GM12878 (cell line): ENCODE measurements around the gene CHN2. TPM values are rescaled to one million over a fixed set of nuclear protein-coding genes. Genes with fewer than 3 reads are reported as not detected.

Source experiments
- ATAC-seq: fragments of 200-7000 bp; cut with Tn5 transposase; 3 replicates; pipeline ENCODE4 v1.9.1; 2020; ENCODE audit warnings: mild to moderate bottlenecking, moderate library complexity
- BruUV-seq: library from RNA; stranded (reverse); fragments of 400-500 nt; replicated peaks from 2 replicates; lab custom pipeline; 2021; lab: Mats Ljungman, UMichigan
- CTCF ChIA-PET: fragments of 300-600 bp; sonication (Branson Sonifier 250); formaldehyde crosslinking; extraction: SDS; loops from one replicate; lab custom pipeline; 2021; ENCODE audit warnings: inconsistent platforms; lab: Yijun Ruan, JAX
- POLR2A ChIA-PET: fragments of 350-600 bp; formaldehyde crosslinking; extraction: SDS; loops from one replicate; lab custom pipeline; 2021; ENCODE audit warnings: inconsistent platforms; lab: Charles Lee
- RAD21 ChIA-PET: fragments of 300-600 bp; sonication (Branson Sonifier 250); formaldehyde crosslinking; loops from one replicate; lab custom pipeline; 2023; ENCODE audit warnings: antibody characterized with exemption; ENCODE audit not compliant: unreplicated experiment; lab: Charles Lee
- SMC1A ChIA-PET: fragments of 300-600 bp; sonication (Branson Sonifier 250); formaldehyde crosslinking; loops from one replicate; lab custom pipeline; 2023; ENCODE audit not compliant: unreplicated experiment, uncharacterized antibody; lab: Charles Lee
- DNase-seq: peaks from one replicate; pipeline ENCODE4 v3.0.0-alpha.2; 2011; ENCODE audit warnings: low read depth, low spot score
- FAIRE-seq: peaks from 3 replicates; lab custom pipeline; 2011; peaks lifted over from hg19 to GRCh38; lab: Jason Lieb, UNC
- H2AFZ ChIP-seq: 2 replicates; pipeline ENCODE4 v1.6.0; 2011; ENCODE audit warnings: low read depth, low read length, control low read depth; ENCODE audit not compliant: control insufficient read depth
- H3K27ac ChIP-seq: 2 replicates; pipeline ENCODE4 v1.5.1; 2011; ENCODE audit warnings: control low read depth; ENCODE audit not compliant: control insufficient read depth, insufficient read depth
- H3K27me3 ChIP-seq, 2 experiments: replicated peaks in 1 of 2; 2 replicates each; pipeline versions ENCODE4 v1.6.0 to v1.6.1; 2011; ENCODE audit warnings: low read length in 1 of 2; ENCODE audit not compliant: control insufficient read depth in 2 of 2, insufficient read depth in 2 of 2
- H3K36me3 ChIP-seq, 2 experiments: 2 replicates each; pipeline ENCODE4 v1.5.1; 2011; ENCODE audit warnings: low read length in 1 of 2; ENCODE audit not compliant: control insufficient read depth in 2 of 2, insufficient read depth in 2 of 2
- H3K4me1 ChIP-seq: 2 replicates; pipeline ENCODE4 v1.6.1; 2011; ENCODE audit warnings: mild to moderate bottlenecking, low read length, moderate library complexity, mixed read lengths; ENCODE audit not compliant: control insufficient read depth, insufficient read depth
- H3K4me2 ChIP-seq: 2 replicates; pipeline ENCODE4 v1.6.0; 2011; ENCODE audit warnings: control low read depth; ENCODE audit not compliant: control insufficient read depth, insufficient read depth
- H3K4me3 ChIP-seq: fragments of 200-600 bp; sonication (generic); 2 replicates; pipeline ENCODE4 v1.5.1; 2016
- H3K79me2 ChIP-seq: 2 replicates; pipeline ENCODE4 v1.6.0; 2011; ENCODE audit warnings: low read length; ENCODE audit not compliant: control insufficient read depth, insufficient read depth
- H3K9ac ChIP-seq: 2 replicates; pipeline ENCODE4 v1.8.0; 2011; ENCODE audit warnings: low read length, control low read depth, mixed read lengths; ENCODE audit not compliant: control insufficient read depth, insufficient read depth
- H3K9me3 ChIP-seq: replicated peaks from 3 replicates; pipeline ENCODE4 v1.5.1; 2011; ENCODE audit warnings: mild to moderate bottlenecking, low read length; ENCODE audit not compliant: control insufficient read depth, insufficient read depth
- H4K20me1 ChIP-seq: 2 replicates; pipeline ENCODE4 v1.6.0; 2011; ENCODE audit not compliant: control insufficient read depth, insufficient read depth
- BCL3 ChIP-seq: IDR thresholded peaks from 2 replicates; pipeline ENCODE4 v1.6.1; 2011; ENCODE audit warnings: borderline replicate concordance, low read depth, mild to moderate bottlenecking, moderate library complexity, low read length; ENCODE audit not compliant: insufficient read depth, poor library complexity, severe bottlenecking
- MTA2 ChIP-seq: fragments of 450-650 bp; IDR thresholded peaks from 2 replicates; pipeline ENCODE4 v1.6.1; 2016; ENCODE audit warnings: low read depth, mild to moderate bottlenecking, moderate library complexity
- NFYA ChIP-seq: IDR thresholded peaks from 2 replicates; pipeline ENCODE4 v1.6.1; 2011; ENCODE audit warnings: low read depth, mild to moderate bottlenecking, low read length, improper control_type of control experiment, borderline replicate concordance
- POLR2A ChIP-seq: IDR thresholded peaks from 2 replicates; pipeline ENCODE4 v1.6.1; 2011; ENCODE audit warnings: low read depth, mild to moderate bottlenecking, low read length
- ZBTB4 ChIP-seq: fragments of 450-650 bp; formaldehyde crosslinking; IDR thresholded peaks from 2 replicates; pipeline ENCODE4 v1.4.0; 2022; ENCODE audit warnings: mild to moderate bottlenecking, moderate library complexity
- WGBS: methylation state at CpG from one replicate; pipeline ENCODE4 v1.1.6; 2016; ENCODE audit warnings: low lambda C conversion rate; ENCODE audit not compliant: insufficient replicate concordance, insufficient coverage; ENCODE audit errors: missing lambda C conversion rate; 5-methylcytosine and 5-hydroxymethylcytosine counted together
- in situ Hi-C: fragments of 300-500 bp; cut with MboI; formaldehyde crosslinking; loops from 9 replicates; pipeline ENCODE4 v1.14.3; 2018; ENCODE audit warnings: mixed read lengths
- intact Hi-C: fragments of 100-400 bp; cut with micrococcal nuclease; formaldehyde crosslinking; loops from one replicate; pipeline ENCODE4 v1.14.2; 2022; ENCODE audit not compliant: unreplicated experiment
- polyA plus RNA-seq, 11 experiments: library from polyadenylated mRNA; depleted of rRNA in 4 of 11; unstranded in 6 of 11; stranded (reverse) in 5 of 11; fragments of >200 nt; fragmentation: Nextera tagmentation in 4 of 11; fragmentation: Illumina TruSeq in 1 of 11; extraction: Ambion mirVana in 4 of 11; extraction: Trizol in 1 of 11; gene quantifications; 1 replicate in 1 of 11; 2 replicates in 10 of 11; pipeline versions ENCODE4 v1.2.1 to v1.2.3, GENCODE V29; 2011 to 2016; ENCODE audit warnings: inconsistent platforms in 2 of 11, missing spikeins in 2 of 11, low read depth in 1 of 11
- total RNA-seq, 4 experiments: library from RNA; depleted of rRNA in 3 of 4; stranded (reverse); fragments of >200 nt in 3 of 4; fragmentation: Illumina TruSeq in 1 of 4; extraction: Trizol in 1 of 4; gene quantifications; 2 replicates each; pipeline versions ENCODE4 v1.2.1 to v1.2.3, GENCODE V29; 2013 to 2021
- TF ChIP-seq, protein P1 (sequence below): fragments of 450-650 bp; IDR thresholded peaks from 2 replicates; pipeline ENCODE4 v1.6.1; 2018; ENCODE audit warnings: mild to moderate bottlenecking, low read depth, moderate library complexity; ENCODE audit not compliant: partially characterized antibody
- TF ChIP-seq, protein P2 (sequence below): fragments of 450-650 bp; conservative IDR thresholded peaks from 2 replicates; pipeline ENCODE4 v1.6.1; 2017; ENCODE audit warnings: mild to moderate bottlenecking, moderate library complexity

The CHN2 gene
- total and polyA plus RNA-seq, 10 of the 15 experiments (the other 5 are each of a cell fraction or from before 2014, with no cell fraction given), result 0.11 to 3.8 (median 0.37) TPM; not detected in 2

DNA sequence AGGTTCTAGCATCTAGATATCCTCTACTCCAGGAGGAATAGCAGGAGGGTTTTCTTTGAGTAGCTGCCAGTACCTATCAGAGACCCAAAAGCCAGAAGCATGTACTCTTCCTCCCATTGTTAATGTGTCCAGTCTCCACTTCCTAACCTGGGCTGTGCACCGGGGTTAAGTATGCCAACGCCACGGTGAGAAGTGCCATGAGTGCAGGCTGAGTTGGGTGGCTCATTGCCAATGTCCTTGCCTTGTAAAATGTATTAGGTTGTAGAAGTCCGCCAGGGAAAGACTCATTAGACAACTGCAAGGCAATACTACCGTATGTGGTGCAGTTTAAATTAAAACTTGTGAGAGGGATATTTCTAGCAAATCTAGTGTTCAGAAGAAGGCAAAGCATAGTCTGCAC lies 314.0 kb downstream of the CHN2 start:
- TF ChIP-seq, protein P1, sequence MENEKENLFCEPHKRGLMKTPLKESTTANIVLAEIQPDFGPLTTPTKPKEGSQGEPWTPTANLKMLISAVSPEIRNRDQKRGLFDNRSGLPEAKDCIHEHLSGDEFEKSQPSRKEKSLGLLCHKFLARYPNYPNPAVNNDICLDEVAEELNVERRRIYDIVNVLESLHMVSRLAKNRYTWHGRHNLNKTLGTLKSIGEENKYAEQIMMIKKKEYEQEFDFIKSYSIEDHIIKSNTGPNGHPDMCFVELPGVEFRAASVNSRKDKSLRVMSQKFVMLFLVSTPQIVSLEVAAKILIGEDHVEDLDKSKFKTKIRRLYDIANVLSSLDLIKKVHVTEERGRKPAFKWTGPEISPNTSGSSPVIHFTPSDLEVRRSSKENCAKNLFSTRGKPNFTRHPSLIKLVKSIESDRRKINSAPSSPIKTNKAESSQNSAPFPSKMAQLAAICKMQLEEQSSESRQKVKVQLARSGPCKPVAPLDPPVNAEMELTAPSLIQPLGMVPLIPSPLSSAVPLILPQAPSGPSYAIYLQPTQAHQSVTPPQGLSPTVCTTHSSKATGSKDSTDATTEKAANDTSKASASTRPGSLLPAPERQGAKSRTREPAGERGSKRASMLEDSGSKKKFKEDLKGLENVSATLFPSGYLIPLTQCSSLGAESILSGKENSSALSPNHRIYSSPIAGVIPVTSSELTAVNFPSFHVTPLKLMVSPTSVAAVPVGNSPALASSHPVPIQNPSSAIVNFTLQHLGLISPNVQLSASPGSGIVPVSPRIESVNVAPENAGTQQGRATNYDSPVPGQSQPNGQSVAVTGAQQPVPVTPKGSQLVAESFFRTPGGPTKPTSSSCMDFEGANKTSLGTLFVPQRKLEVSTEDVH, result no peak
- TF ChIP-seq MTA2, result no peak
- no peak for TF ChIP-seq NFYA
- TF ChIP-seq POLR2A, result no peak
- no peak for TF ChIP-seq BCL3
- TF ChIP-seq ZBTB4 (CRISPR knock-in tag), result no peak
- TF ChIP-seq, protein P2, sequence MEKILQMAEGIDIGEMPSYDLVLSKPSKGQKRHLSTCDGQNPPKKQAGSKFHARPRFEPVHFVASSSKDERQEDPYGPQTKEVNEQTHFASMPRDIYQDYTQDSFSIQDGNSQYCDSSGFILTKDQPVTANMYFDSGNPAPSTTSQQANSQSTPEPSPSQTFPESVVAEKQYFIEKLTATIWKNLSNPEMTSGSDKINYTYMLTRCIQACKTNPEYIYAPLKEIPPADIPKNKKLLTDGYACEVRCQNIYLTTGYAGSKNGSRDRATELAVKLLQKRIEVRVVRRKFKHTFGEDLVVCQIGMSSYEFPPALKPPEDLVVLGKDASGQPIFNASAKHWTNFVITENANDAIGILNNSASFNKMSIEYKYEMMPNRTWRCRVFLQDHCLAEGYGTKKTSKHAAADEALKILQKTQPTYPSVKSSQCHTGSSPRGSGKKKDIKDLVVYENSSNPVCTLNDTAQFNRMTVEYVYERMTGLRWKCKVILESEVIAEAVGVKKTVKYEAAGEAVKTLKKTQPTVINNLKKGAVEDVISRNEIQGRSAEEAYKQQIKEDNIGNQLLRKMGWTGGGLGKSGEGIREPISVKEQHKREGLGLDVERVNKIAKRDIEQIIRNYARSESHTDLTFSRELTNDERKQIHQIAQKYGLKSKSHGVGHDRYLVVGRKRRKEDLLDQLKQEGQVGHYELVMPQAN, result no peak
- TF ChIP-seq, all 136 proteins: peak for 0
- in situ Hi-C loops, result no loop called here
- POLR2A ChIA-PET, result no interaction called here

More for the DNA sequence above, 314.0 kb downstream of the CHN2 start:
- ChIA-PET SMC1A (interaction anchor here (1.0 to 1.2 kb wide), 3 partner anchors 14 to 586 kb away, joined by 3 read pairs; no protein-coding TSS in a partner anchor), RAD21 (no interaction called here), CTCF (no interaction called here)
- Histone ChIP-seq H3K4me2 (no peak overlapping the region), H3K27me3 (no peaks in the 10 kb centered on the region), H2AFZ (no peak overlapping the region), H3K4me3 (no peak overlapping the region), H3K27ac (no peak overlapping the region), H4K20me1 (no peaks in the 10 kb centered on the region), H3K9ac (no peak overlapping the region), H3K79me2 (no peaks in the 10 kb centered on the region), H3K36me3 (no peaks in the 10 kb centered on the region), H3K9me3 (no peaks in the 10 kb centered on the region), H3K4me1 (no peaks in the 10 kb centered on the region)
- WGBS, result 27% methylated on average over 5 of the region's 5 CpGs
- intact Hi-C loops, result no loop called here
- no peak for FAIRE-seq
- no peak for ATAC-seq
- DNase-seq, result no peak
- no TSS peak for BruUV-seq
